GM10266 (cell line): ENCODE data around the gene KRTAP10-11.
"Not testable (repeated sequence)": the region's sequence is repeated elsewhere in the genome, so short reads cannot be mapped to it uniquely, and the experiment has no call there.

Experiments used
- DNase-seq: peaks from one replicate; pipeline ENCODE4 v3.0.0; 2012; ENCODE audit errors: extremely low spot score
- TF ChIP-seq, protein P1 (sequence below): IDR thresholded peaks from 2 replicates; pipeline ENCODE4 v1.5.1; 2012; ENCODE audit warnings: mild to moderate bottlenecking, low read depth; ENCODE audit not compliant: control insufficient read depth, insufficient read depth; ENCODE audit errors: missing control alignments

The KRTAP10-11 gene

DNA sequence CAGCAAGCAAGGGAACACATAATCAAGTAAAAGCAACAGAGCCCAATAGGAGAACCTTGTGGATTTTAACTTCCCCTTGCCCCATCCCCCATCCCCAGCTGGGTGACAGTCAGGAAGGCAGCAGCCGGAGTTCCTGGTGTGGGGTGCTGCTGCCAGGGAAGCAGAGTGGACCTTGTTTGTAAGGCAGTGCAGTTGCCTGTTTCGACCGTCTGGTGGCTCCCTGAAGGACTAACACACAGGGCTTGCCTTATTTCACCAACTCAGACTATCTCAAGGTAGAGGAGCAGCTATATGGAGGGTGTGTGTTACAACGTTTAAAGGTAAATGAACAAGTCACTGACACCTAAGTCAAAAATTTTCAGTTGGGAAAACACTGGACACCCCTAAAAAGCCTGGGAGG, 27.7 kb upstream of the KRTAP10-11 start:
- TF ChIP-seq, protein P1, sequence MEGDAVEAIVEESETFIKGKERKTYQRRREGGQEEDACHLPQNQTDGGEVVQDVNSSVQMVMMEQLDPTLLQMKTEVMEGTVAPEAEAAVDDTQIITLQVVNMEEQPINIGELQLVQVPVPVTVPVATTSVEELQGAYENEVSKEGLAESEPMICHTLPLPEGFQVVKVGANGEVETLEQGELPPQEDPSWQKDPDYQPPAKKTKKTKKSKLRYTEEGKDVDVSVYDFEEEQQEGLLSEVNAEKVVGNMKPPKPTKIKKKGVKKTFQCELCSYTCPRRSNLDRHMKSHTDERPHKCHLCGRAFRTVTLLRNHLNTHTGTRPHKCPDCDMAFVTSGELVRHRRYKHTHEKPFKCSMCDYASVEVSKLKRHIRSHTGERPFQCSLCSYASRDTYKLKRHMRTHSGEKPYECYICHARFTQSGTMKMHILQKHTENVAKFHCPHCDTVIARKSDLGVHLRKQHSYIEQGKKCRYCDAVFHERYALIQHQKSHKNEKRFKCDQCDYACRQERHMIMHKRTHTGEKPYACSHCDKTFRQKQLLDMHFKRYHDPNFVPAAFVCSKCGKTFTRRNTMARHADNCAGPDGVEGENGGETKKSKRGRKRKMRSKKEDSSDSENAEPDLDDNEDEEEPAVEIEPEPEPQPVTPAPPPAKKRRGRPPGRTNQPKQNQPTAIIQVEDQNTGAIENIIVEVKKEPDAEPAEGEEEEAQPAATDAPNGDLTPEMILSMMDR, result no peak
- DNase-seq, result no peak

DNA sequence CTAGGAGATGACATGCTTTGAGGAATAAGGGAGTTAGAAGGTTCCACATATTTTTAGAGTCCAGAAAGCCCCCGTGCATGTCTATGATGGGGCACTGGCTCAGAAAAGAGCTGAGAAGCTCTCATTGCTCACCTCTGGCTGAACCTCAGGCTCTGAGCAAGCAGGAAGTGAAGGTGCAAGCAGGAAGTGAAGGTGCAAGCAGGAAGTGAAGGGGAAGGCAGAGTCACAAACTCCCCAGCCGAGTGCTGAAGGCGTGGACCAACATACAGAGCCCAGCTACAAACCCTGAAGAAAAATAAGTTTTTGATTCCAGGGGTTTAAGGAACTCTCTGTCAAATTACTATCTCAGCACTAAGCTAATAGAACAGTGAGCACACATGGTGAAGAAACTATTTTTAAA, 27.3 kb upstream of the KRTAP10-11 start:
- DNase-seq, result no peak
- TF ChIP-seq, protein P1, result no peak

DNA sequence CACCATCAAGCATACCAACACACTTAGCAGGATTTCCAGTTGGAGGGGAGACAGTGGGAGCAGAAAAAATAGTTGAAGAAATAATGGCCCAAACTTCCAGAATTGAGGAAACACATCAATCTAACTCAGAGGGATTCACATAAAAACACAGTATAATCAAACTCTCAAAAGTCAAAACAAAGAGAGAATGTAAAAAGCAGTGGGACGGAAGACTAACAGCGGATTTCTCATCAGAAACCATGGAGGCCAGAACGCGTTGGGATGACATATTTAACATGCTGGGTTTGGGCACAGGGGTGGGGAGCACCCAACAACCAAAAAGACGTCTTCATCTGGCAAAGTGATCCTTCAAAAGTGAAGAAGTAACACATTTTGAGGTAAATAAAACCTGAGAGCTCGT, 26.3 kb upstream of the KRTAP10-11 start:
- DNase-seq, result no peak
- TF ChIP-seq, protein P1, result no peak

DNA sequence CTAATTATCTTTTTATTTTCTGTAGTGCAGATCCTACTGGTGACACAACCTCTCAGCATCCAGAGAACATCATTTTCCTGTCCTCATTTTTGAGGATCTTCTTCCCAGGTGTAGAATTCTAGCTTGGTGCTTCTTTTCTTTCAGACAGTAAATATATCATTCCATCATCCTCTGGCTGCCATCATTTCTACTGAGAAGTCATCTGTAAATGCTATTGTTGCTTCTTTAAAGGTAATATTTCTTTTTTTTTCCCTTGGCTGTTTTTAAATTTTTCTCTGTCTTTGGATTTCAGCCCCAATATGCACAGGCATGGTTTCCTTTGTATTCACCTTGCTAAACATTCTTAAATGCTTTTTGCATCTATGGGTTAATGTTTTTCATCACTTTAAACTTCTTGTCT, 22.6 kb upstream of the KRTAP10-11 start:
- no peak for DNase-seq
- TF ChIP-seq, protein P1, result no peak

DNA sequence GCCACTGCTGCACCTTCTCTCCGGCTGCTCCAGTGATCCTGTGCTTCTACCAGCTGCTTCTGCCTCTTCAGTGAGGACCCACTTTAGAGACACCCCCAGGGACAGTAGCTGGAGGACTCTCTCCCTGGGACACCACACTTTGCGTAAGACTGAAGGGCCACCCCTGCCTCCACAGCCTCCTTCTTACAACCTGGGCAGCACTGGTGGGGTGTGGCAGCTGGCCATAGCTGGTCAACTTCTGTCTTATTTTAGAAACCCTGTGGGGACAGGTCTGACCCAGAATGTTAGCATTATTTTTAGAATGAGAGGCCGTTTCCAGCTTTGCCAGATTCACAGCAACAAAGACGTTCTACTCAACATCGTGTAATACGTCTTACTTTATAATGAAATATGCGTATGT, 20.5 kb upstream of the KRTAP10-11 start:
- DNase-seq, result no peak

DNA sequence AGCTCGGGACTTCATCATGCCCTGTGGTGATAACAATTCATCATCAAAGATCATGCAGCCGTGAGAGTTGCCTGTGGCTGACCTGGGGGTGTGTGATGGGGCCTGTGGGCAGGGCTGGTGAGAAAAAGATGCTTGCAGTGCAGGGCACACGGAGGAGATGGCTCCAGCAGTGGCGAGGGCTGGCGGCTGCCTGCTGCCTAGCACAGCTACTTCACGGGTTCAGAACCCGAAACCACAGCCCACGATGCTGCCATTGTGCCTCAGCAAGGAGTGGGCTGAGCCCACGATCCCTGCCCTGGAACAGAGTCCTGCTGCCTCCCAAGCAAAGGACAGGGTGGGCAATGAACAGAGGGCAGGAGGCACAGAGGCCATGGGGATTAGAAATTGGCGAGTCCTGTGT, 20.0 kb upstream of the KRTAP10-11 start:
- no peak for DNase-seq
- TF ChIP-seq, protein P1, result no peak

More for the DNA sequence above, 20.5 kb upstream of the KRTAP10-11 start:
- TF ChIP-seq, protein P1, result no peak

DNA sequence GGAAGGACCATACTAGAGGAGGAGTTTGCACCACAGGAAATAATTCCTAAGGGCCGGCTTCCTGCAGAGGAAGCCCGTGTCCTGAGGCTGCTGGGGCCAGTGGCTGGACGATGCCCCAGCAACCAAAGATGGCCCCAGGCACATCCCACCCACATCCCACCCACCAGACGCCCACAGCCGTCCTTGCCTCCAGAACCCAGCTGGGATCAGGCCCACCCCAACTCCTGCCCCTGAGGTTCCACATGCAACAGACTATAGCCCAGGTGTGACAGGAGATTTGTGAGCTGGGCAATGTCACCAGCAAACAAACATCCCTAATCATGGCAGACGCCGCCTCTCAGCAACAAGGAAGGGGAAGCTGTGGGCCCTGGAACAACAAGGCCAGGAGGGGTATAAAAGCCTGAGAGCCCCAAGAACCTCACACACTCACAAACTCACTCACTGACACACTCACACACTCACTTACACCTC, 19.5 kb upstream of the KRTAP10-11 start, which contains the start of gene KRTAP10-9:
Gene KRTAP10-9 (plus strand): TSS at position 421 of the 471 bp plus-strand sequence. CDS start 79 bp downstream, outside the sequence.
- no peak for DNase-seq
- TF ChIP-seq, protein P1, result no peak

DNA sequence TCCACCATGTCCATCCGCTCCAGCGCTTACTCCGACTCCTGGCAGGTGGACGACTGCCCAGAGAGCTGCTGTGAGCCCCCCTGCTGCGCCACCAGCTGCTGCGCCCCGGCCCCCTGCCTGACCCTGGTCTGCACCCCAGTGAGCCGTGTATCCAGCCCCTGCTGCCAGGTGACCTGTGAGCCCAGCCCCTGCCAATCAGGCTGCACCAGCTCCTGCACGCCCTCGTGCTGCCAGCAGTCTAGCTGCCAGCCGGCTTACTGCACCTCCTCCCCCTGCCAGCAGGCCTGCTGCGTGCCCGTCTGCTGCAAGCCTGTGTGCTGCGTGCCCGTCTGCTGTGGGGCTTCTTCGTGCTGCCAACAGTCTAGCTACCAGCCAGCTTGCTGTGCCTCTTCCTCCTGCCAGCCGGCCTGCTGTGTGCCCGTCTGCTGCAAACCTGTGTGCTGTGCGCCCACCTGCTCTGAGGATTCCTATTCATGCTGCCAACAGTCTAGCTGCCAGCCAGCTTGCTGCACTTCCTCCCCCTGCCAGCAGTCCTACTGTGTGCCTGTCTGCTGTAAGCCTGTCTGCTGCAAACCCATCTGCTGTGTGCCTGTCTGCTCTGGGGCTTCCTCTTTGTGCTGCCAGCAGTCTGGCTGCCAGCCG, 18.9 kb upstream of the KRTAP10-11 start:
- not testable (repeated sequence) for DNase-seq

DNA sequence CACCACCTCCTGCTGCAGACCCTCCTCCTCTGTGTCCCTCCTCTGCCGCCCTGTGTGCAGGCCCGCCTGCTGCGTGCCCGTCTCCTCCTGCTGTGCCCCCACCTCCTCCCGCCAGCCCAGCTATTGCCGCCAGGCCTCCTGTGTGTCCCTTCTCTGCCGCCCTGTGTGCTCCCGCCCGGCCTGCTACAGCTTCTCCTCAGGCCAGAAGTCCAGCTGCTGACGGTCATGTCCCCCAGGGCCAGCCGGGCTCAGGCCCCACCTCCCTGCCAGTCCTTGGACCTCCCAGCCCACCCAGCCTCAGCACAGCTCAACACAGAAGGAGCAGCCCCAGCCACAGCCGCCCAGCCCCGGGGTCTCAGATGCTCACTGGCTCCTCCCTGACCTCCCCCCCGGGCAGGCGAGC, 18.4 kb upstream of the KRTAP10-11 start:
- not testable (repeated sequence) for DNase-seq
